Heart left ventricle (tissue), 13 donors: ENCODE results near the gene CAPN9.
"Not testable (repeated sequence)": the region's sequence is repeated elsewhere in the genome, so short reads cannot be mapped to it uniquely, and the experiment has no call there.

Experiments
- POLR2A ChIP-seq, 2 donors: fragments of 450-650 bp; IDR thresholded peaks; one replicate each; pipeline ENCODE4 v1.6.1; 2017; ENCODE audit warnings: antibody characterized with exemption in 2 of 2, mild to moderate bottlenecking in 2 of 2, moderate library complexity in 2 of 2
- TF ChIP-seq, protein P1 (sequence below), 12 donors: fragments of 200-600 bp; sonication (generic) in 4 of 12; IDR thresholded peaks; one replicate each; pipeline versions ENCODE4 v1.5.0 to v1.8.0; 2018 to 2022; ENCODE audit warnings: antibody characterized with exemption in 12 of 12, mild to moderate bottlenecking in 5 of 12
- donor health status: ischemic (EF 13 %, LVEDD 7.1; RV severe dilation, severe dysfunction).
- donor health status: DM: no; HTN: yes; CAD: no.
- donor health status: DM: no; HTN: no; CAD: no.
- donor health status: ischemic (EF 25% LVEDD 6.9; RV normal size, moderate dysfunction).
- donor health status: ischemic (EF 25% LVEDD 5.7; RV mildly dilated, moderate dysfunction).
- donor health status: ischemic (EF 35%, LVEDD 5.7; RV mildly dilated, moderate dysfunction).
- donor health status: nonischemic (EF 11% LVEDD 7.7; RV severe dilation, severe dysfunction).
- donor health status: DM: yes; HTN: yes; CAD: no.
- donor health status: PGD.
- donor health status: ischemic (EF 29% LVEDD 5.4; RV normal size, mild dysfunction).
- donor health status: nonischemic (EF 23%, LVEDD 6.1; RV moderate dilation, normal function).

DNA sequence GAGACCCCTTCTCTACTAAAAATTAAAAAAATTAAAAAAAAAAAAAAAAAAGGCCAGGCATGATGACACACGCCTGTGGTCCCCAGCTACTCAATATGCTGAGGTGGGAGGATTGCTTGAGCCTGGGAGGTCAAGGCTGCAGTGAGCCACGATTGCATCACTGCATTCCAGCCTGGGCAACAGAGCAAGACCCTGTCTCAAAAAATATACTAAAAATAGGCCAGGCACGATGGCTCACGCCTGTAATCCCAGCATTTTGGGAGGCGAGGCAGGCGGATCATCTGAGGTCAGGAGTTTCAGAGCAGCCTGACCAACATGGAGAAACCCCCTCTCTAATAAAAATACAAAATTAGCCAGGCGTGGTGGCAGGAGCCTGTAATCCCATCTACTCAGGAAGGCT lies 98.0 kb downstream of the CAPN9 start:
- TF ChIP-seq, protein P1, sequence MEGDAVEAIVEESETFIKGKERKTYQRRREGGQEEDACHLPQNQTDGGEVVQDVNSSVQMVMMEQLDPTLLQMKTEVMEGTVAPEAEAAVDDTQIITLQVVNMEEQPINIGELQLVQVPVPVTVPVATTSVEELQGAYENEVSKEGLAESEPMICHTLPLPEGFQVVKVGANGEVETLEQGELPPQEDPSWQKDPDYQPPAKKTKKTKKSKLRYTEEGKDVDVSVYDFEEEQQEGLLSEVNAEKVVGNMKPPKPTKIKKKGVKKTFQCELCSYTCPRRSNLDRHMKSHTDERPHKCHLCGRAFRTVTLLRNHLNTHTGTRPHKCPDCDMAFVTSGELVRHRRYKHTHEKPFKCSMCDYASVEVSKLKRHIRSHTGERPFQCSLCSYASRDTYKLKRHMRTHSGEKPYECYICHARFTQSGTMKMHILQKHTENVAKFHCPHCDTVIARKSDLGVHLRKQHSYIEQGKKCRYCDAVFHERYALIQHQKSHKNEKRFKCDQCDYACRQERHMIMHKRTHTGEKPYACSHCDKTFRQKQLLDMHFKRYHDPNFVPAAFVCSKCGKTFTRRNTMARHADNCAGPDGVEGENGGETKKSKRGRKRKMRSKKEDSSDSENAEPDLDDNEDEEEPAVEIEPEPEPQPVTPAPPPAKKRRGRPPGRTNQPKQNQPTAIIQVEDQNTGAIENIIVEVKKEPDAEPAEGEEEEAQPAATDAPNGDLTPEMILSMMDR (IDR thresholded peaks at IDR 0.05), result not testable (repeated sequence)
- not testable (repeated sequence) for TF ChIP-seq POLR2A (IDR thresholded peaks at IDR 0.05)
